ENCODE measurements around the gene C16orf54. TPM values are rescaled to one million over a fixed set of nuclear protein-coding genes. Genes with fewer than 3 reads are reported as not detected.

C16orf54 gene
- total RNA-seq, 1 experiment from 2014 or later = not detected

GRCh38 chr16:29737713-29738112 lies 8.1 kb downstream of the C16orf54 start:
- no peak for DNase-seq
- Histone ChIP-seq H3K79me2 (ENCODE audit: low read depth) (no peaks in the 10 kb centered on the region), H3K27me3 (ENCODE audit: insufficient read depth, low read depth) (no peaks in the 10 kb centered on the region), H4K20me1 (ENCODE audit: insufficient read depth) (no peaks in the 10 kb centered on the region), H3K4me1 (replicated peaks; ENCODE audit: insufficient read depth) (peaks cover 8% of the 10 kb centered on the region), H3F3A (ENCODE audit: insufficient read depth, low read depth) (peaks cover 11% of the 10 kb centered on the region; the same call in 1 of the 2 replicates), H3K9me3 (ENCODE audit: insufficient read depth, low read depth) (no peaks in the 10 kb centered on the region), H3K9me2 (ENCODE audit: insufficient read depth) (no peaks in the 10 kb centered on the region), H3K36me3 (ENCODE audit: low read depth) (no peaks in the 10 kb centered on the region), H3K27ac (no peak overlapping the region), H3K4me3 (no peak overlapping the region), H2AFZ (no peak overlapping the region), H3K4me2 (no peak overlapping the region)
- intact Hi-C loops (cut with micrococcal nuclease; ENCODE audit: unreplicated experiment) = no loop called here
- no peak for TF ChIP-seq EZH2 (IDR thresholded peaks at IDR 0.05; ENCODE audit: low read depth)
- TF ChIP-seq CTCF (conservative IDR thresholded peaks at IDR 0.05) = no peak
- ChIA-PET POLR2A (ENCODE audit: unreplicated experiment) (interaction anchor here (0.6 kb wide), 1 partner anchor 28 kb away, joined by 3 read pairs; no protein-coding TSS in a partner anchor), CTCF (no interaction called here)
- BruUV-seq (replicated peaks) = no TSS peak

GRCh38 chr16:29736764-29737163 lies 9.0 kb downstream of the C16orf54 start:
- Histone ChIP-seq H3K9me3 (ENCODE audit: insufficient read depth, low read depth) (no peaks in the 10 kb centered on the region), H3F3A (ENCODE audit: insufficient read depth, low read depth) (peaks cover 11% of the 10 kb centered on the region; the same call in 1 of the 2 replicates), H3K27ac (no peak overlapping the region), H4K20me1 (ENCODE audit: insufficient read depth) (no peaks in the 10 kb centered on the region), H3K4me2 (no peak overlapping the region), H3K9me2 (ENCODE audit: insufficient read depth) (no peaks in the 10 kb centered on the region), H3K4me1 (replicated peaks; ENCODE audit: insufficient read depth) (peaks cover 8% of the 10 kb centered on the region), H3K79me2 (ENCODE audit: low read depth) (no peaks in the 10 kb centered on the region), H3K36me3 (ENCODE audit: low read depth) (no peaks in the 10 kb centered on the region), H2AFZ (no peak overlapping the region), H3K4me3 (no peak overlapping the region), H3K27me3 (ENCODE audit: insufficient read depth, low read depth) (no peaks in the 10 kb centered on the region)
- no peak for TF ChIP-seq EZH2 (IDR thresholded peaks at IDR 0.05; ENCODE audit: low read depth)
- no peak for TF ChIP-seq CTCF (conservative IDR thresholded peaks at IDR 0.05)
- BruUV-seq (replicated peaks) = no TSS peak
- no peak for DNase-seq
- intact Hi-C loops (cut with micrococcal nuclease; ENCODE audit: unreplicated experiment) = no loop called here
- ChIA-PET CTCF (interaction anchor here (0.6 kb wide), 1 partner anchor 1246 kb away, joined by 14 read pairs; no protein-coding TSS in a partner anchor), POLR2A (ENCODE audit: unreplicated experiment) (no interaction called here)

GRCh38 chr16:29736112-29736511 lies 9.7 kb downstream of the C16orf54 start:
- intact Hi-C loops (cut with micrococcal nuclease; ENCODE audit: unreplicated experiment) = no loop called here
- H3K27ac ChIP-seq = no peak overlapping the region
- H3K9me2 ChIP-seq (ENCODE audit: insufficient read depth) = no peaks in the 10 kb centered on the region
- ChIA-PET CTCF (interaction anchor here (0.6 kb wide), 1 partner anchor 1246 kb away, joined by 14 read pairs; no protein-coding TSS in a partner anchor), POLR2A (ENCODE audit: unreplicated experiment) (no interaction called here)
- H2AFZ ChIP-seq = no peak overlapping the region
- H4K20me1 ChIP-seq (ENCODE audit: insufficient read depth) = no peaks in the 10 kb centered on the region
- no peaks in the 10 kb centered on the region for H3K79me2 ChIP-seq (ENCODE audit: low read depth)
- H3K36me3 ChIP-seq (ENCODE audit: low read depth) = no peaks in the 10 kb centered on the region
- peaks cover 8% of the 10 kb centered on the region for H3K4me1 ChIP-seq (replicated peaks; ENCODE audit: insufficient read depth)
- BruUV-seq (replicated peaks) = no TSS peak
- H3F3A ChIP-seq (ENCODE audit: insufficient read depth, low read depth) = peaks cover 11% of the 10 kb centered on the region; the same call in 1 of the 2 replicates
- H3K4me3 ChIP-seq = no peak overlapping the region
- no peak overlapping the region for H3K4me2 ChIP-seq
- no peak for DNase-seq
- no peaks in the 10 kb centered on the region for H3K27me3 ChIP-seq (ENCODE audit: insufficient read depth, low read depth)
- no peaks in the 10 kb centered on the region for H3K9me3 ChIP-seq (ENCODE audit: insufficient read depth, low read depth)
- no peak; the same call in 1 of the 2 replicates for TF ChIP-seq CTCF (conservative IDR thresholded peaks at IDR 0.05)
- TF ChIP-seq EZH2 (IDR thresholded peaks at IDR 0.05; ENCODE audit: low read depth) = no peak

Data from PC-9 (cell line).